GM12878 (cell line): ENCODE measurements around the gene AQP9. TPM values are rescaled to one million over a fixed set of nuclear protein-coding genes. Genes with fewer than 3 reads are reported as not detected.

ENCODE experiments used
- ATAC-seq: fragments of 200-7000 bp; cut with Tn5 transposase; 3 replicates; pipeline ENCODE4 v1.9.1; 2020; ENCODE audit warnings: mild to moderate bottlenecking, moderate library complexity
- BruUV-seq: library from RNA; stranded (reverse); fragments of 400-500 nt; replicated peaks from 2 replicates; lab custom pipeline; 2021; lab: Mats Ljungman, UMichigan
- CTCF ChIA-PET: fragments of 300-600 bp; sonication (Branson Sonifier 250); formaldehyde crosslinking; extraction: SDS; loops from one replicate; lab custom pipeline; 2021; ENCODE audit warnings: inconsistent platforms; lab: Yijun Ruan, JAX
- POLR2A ChIA-PET: fragments of 350-600 bp; formaldehyde crosslinking; extraction: SDS; loops from one replicate; lab custom pipeline; 2021; ENCODE audit warnings: inconsistent platforms; lab: Charles Lee
- RAD21 ChIA-PET: fragments of 300-600 bp; sonication (Branson Sonifier 250); formaldehyde crosslinking; loops from one replicate; lab custom pipeline; 2023; ENCODE audit warnings: antibody characterized with exemption; ENCODE audit not compliant: unreplicated experiment; lab: Charles Lee
- SMC1A ChIA-PET: fragments of 300-600 bp; sonication (Branson Sonifier 250); formaldehyde crosslinking; loops from one replicate; lab custom pipeline; 2023; ENCODE audit not compliant: unreplicated experiment, uncharacterized antibody; lab: Charles Lee
- DNase-seq: peaks from one replicate; pipeline ENCODE4 v3.0.0-alpha.2; 2011; ENCODE audit warnings: low read depth, low spot score
- FAIRE-seq: peaks from 3 replicates; lab custom pipeline; 2011; peaks lifted over from hg19 to GRCh38; lab: Jason Lieb, UNC
- H2AFZ ChIP-seq: 2 replicates; pipeline ENCODE4 v1.6.0; 2011; ENCODE audit warnings: low read depth, low read length, control low read depth; ENCODE audit not compliant: control insufficient read depth
- H3K27ac ChIP-seq: 2 replicates; pipeline ENCODE4 v1.5.1; 2011; ENCODE audit warnings: control low read depth; ENCODE audit not compliant: control insufficient read depth, insufficient read depth
- H3K27me3 ChIP-seq, 2 experiments: replicated peaks in 1 of 2; 2 replicates each; pipeline versions ENCODE4 v1.6.0 to v1.6.1; 2011; ENCODE audit warnings: low read length in 1 of 2; ENCODE audit not compliant: control insufficient read depth in 2 of 2, insufficient read depth in 2 of 2
- H3K36me3 ChIP-seq, 2 experiments: 2 replicates each; pipeline ENCODE4 v1.5.1; 2011; ENCODE audit warnings: low read length in 1 of 2; ENCODE audit not compliant: control insufficient read depth in 2 of 2, insufficient read depth in 2 of 2
- H3K4me1 ChIP-seq: 2 replicates; pipeline ENCODE4 v1.6.1; 2011; ENCODE audit warnings: mild to moderate bottlenecking, low read length, moderate library complexity, mixed read lengths; ENCODE audit not compliant: control insufficient read depth, insufficient read depth
- H3K4me2 ChIP-seq: 2 replicates; pipeline ENCODE4 v1.6.0; 2011; ENCODE audit warnings: control low read depth; ENCODE audit not compliant: control insufficient read depth, insufficient read depth
- H3K4me3 ChIP-seq: fragments of 200-600 bp; sonication (generic); 2 replicates; pipeline ENCODE4 v1.5.1; 2016
- H3K79me2 ChIP-seq: 2 replicates; pipeline ENCODE4 v1.6.0; 2011; ENCODE audit warnings: low read length; ENCODE audit not compliant: control insufficient read depth, insufficient read depth
- H3K9ac ChIP-seq: 2 replicates; pipeline ENCODE4 v1.8.0; 2011; ENCODE audit warnings: low read length, control low read depth, mixed read lengths; ENCODE audit not compliant: control insufficient read depth, insufficient read depth
- H3K9me3 ChIP-seq: replicated peaks from 3 replicates; pipeline ENCODE4 v1.5.1; 2011; ENCODE audit warnings: mild to moderate bottlenecking, low read length; ENCODE audit not compliant: control insufficient read depth, insufficient read depth
- H4K20me1 ChIP-seq: 2 replicates; pipeline ENCODE4 v1.6.0; 2011; ENCODE audit not compliant: control insufficient read depth, insufficient read depth
- CHD1 ChIP-seq: IDR thresholded peaks from 2 replicates; pipeline ENCODE4 v1.6.1; 2012; ENCODE audit warnings: low read depth, low read length, improper control_type of control experiment
- CHD4 ChIP-seq: fragments of 200-600 bp; sonication (generic); IDR thresholded peaks from 2 replicates; pipeline ENCODE4 v1.6.1; 2016; ENCODE audit warnings: mild to moderate bottlenecking
- EZH2 ChIP-seq: IDR thresholded peaks from 2 replicates; pipeline ENCODE4 v1.6.1; 2012; ENCODE audit warnings: low read depth, mild to moderate bottlenecking, control low read depth, inconsistent platforms, low read length, borderline replicate concordance; ENCODE audit not compliant: control insufficient read depth
- NR2C2 ChIP-seq: IDR thresholded peaks from 2 replicates; pipeline ENCODE4 v1.6.1; 2011; ENCODE audit warnings: borderline replicate concordance, low read depth; ENCODE audit not compliant: control insufficient read depth, insufficient read length
- RCOR1 ChIP-seq: conservative IDR thresholded peaks from 2 replicates; pipeline ENCODE4 v1.6.1; 2012; ENCODE audit warnings: low read depth, low read length, improper control_type of control experiment
- WGBS: methylation state at CpG from one replicate; pipeline ENCODE4 v1.1.6; 2016; ENCODE audit warnings: low lambda C conversion rate; ENCODE audit not compliant: insufficient replicate concordance, insufficient coverage; ENCODE audit errors: missing lambda C conversion rate; 5-methylcytosine and 5-hydroxymethylcytosine counted together
- in situ Hi-C: fragments of 300-500 bp; cut with MboI; formaldehyde crosslinking; loops from 9 replicates; pipeline ENCODE4 v1.14.3; 2018; ENCODE audit warnings: mixed read lengths
- intact Hi-C: fragments of 100-400 bp; cut with micrococcal nuclease; formaldehyde crosslinking; loops from one replicate; pipeline ENCODE4 v1.14.2; 2022; ENCODE audit not compliant: unreplicated experiment
- polyA plus RNA-seq, 11 experiments: library from polyadenylated mRNA; depleted of rRNA in 4 of 11; unstranded in 6 of 11; stranded (reverse) in 5 of 11; fragments of >200 nt; fragmentation: Nextera tagmentation in 4 of 11; fragmentation: Illumina TruSeq in 1 of 11; extraction: Ambion mirVana in 4 of 11; extraction: Trizol in 1 of 11; gene quantifications; 1 replicate in 1 of 11; 2 replicates in 10 of 11; pipeline versions ENCODE4 v1.2.1 to v1.2.3, GENCODE V29; 2011 to 2016; ENCODE audit warnings: inconsistent platforms in 2 of 11, missing spikeins in 2 of 11, low read depth in 1 of 11
- total RNA-seq, 4 experiments: library from RNA; depleted of rRNA in 3 of 4; stranded (reverse); fragments of >200 nt in 3 of 4; fragmentation: Illumina TruSeq in 1 of 4; extraction: Trizol in 1 of 4; gene quantifications; 2 replicates each; pipeline versions ENCODE4 v1.2.1 to v1.2.3, GENCODE V29; 2013 to 2021
- TF ChIP-seq, protein P1 (sequence below): IDR thresholded peaks from 2 replicates; pipeline ENCODE4 v1.6.1; 2012; ENCODE audit warnings: mild to moderate bottlenecking, low read depth, low read length
- TF ChIP-seq, protein P2 (sequence below): fragments of 450-650 bp; IDR thresholded peaks from 2 replicates; pipeline ENCODE4 v1.6.1; 2017; ENCODE audit warnings: low read depth, mild to moderate bottlenecking, moderate library complexity

The AQP9 gene
- total and polyA plus RNA-seq, 10 of the 15 experiments (the other 5 are each of a cell fraction or from before 2014, with no cell fraction given) = 0.05 to 3.0 (median 0.22) TPM

DNA sequence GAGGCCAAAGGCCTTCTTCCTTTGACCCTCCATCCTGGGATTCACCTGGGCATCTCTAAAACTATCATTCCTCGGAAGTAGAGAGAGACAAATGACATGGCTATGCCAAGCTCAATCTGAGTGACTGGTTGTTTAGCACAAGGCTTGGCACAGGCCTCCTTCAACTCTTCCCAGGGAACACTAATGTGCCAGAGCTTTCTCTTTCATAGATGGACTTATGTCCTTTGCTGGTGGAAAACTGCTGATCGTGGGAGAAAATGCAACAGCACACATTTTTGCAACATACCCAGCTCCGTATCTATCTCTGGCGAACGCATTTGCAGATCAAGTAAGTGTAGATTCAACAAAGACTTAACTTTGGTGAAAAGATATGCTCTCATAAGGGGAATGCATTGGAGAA, 36.5 kb downstream of the AQP9 start (continued):
- TF ChIP-seq, protein P1, sequence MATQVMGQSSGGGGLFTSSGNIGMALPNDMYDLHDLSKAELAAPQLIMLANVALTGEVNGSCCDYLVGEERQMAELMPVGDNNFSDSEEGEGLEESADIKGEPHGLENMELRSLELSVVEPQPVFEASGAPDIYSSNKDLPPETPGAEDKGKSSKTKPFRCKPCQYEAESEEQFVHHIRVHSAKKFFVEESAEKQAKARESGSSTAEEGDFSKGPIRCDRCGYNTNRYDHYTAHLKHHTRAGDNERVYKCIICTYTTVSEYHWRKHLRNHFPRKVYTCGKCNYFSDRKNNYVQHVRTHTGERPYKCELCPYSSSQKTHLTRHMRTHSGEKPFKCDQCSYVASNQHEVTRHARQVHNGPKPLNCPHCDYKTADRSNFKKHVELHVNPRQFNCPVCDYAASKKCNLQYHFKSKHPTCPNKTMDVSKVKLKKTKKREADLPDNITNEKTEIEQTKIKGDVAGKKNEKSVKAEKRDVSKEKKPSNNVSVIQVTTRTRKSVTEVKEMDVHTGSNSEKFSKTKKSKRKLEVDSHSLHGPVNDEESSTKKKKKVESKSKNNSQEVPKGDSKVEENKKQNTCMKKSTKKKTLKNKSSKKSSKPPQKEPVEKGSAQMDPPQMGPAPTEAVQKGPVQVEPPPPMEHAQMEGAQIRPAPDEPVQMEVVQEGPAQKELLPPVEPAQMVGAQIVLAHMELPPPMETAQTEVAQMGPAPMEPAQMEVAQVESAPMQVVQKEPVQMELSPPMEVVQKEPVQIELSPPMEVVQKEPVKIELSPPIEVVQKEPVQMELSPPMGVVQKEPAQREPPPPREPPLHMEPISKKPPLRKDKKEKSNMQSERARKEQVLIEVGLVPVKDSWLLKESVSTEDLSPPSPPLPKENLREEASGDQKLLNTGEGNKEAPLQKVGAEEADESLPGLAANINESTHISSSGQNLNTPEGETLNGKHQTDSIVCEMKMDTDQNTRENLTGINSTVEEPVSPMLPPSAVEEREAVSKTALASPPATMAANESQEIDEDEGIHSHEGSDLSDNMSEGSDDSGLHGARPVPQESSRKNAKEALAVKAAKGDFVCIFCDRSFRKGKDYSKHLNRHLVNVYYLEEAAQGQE = no peak
- TF ChIP-seq, protein P2, sequence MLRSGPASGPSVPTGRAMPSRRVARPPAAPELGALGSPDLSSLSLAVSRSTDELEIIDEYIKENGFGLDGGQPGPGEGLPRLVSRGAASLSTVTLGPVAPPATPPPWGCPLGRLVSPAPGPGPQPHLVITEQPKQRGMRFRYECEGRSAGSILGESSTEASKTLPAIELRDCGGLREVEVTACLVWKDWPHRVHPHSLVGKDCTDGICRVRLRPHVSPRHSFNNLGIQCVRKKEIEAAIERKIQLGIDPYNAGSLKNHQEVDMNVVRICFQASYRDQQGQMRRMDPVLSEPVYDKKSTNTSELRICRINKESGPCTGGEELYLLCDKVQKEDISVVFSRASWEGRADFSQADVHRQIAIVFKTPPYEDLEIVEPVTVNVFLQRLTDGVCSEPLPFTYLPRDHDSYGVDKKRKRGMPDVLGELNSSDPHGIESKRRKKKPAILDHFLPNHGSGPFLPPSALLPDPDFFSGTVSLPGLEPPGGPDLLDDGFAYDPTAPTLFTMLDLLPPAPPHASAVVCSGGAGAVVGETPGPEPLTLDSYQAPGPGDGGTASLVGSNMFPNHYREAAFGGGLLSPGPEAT = no peak
- TF ChIP-seq, all 136 proteins: peak for 0

- RAD21 ChIA-PET = interaction anchor here (0.6 kb wide), 1 partner anchor 625 kb away, joined by 3 read pairs; no protein-coding TSS in a partner anchor
Measured at GRCh38 chr15:58175955-58176354, 37.8 kb downstream of the AQP9 start.

More at GRCh38 chr15:58175955-58176354, 37.8 kb downstream of the AQP9 start:
- Histone ChIP-seq H3K79me2 (no peaks in the 10 kb centered on the region), H3K27ac (no peak overlapping the region), H3K4me3 (no peak overlapping the region), H3K27me3 (peaks cover 0 to 3% of the 10 kb centered on the region in 2 experiments; a peak in 1 of 4 replicates), H4K20me1 (no peaks in the 10 kb centered on the region), H3K9ac (no peak overlapping the region), H3K4me2 (no peak overlapping the region), H3K4me1 (no peaks in the 10 kb centered on the region), H3K9me3 (no peaks in the 10 kb centered on the region), H2AFZ (no peak overlapping the region), H3K36me3 (no peaks in the 10 kb centered on the region)
- ChIA-PET SMC1A (interaction anchor here (0.6 to 1.4 kb wide), 3 partner anchors 16 to 591 kb away, joined by 3 to 5 read pairs (median 3); no protein-coding TSS in a partner anchor), CTCF (interaction anchor here (0.9 to 2.0 kb wide), 4 partner anchors 52 to 315 kb away, joined by 3 to 4 read pairs (median 3); no protein-coding TSS in a partner anchor), POLR2A (no interaction called here)
- 33% methylated on average over 4 of the region's 4 CpGs for WGBS
- in situ Hi-C loops = no loop called here
- TF ChIP-seq EZH2 (no peak), RCOR1 (no peak), CHD4 (no peak), NR2C2 (no peak), CHD1 (no peak)
- FAIRE-seq (no peak), ATAC-seq (no peak), DNase-seq (no peak)
- intact Hi-C loops = no loop called here
- BruUV-seq = no TSS peak
